Measurements from ENCODE around the gene RABL3. TPM values are rescaled to one million over a fixed set of nuclear protein-coding genes. Genes with fewer than 3 reads are reported as not detected.

Gene RABL3
- total and polyA plus RNA-seq, 8 donors: 2.0 to 27.7 (median 9.4) TPM

- peaks cover 0 to 12% (median 5%) of the 10 kb centered on the region in 4 donors for H3K4me1 ChIP-seq
- peaks cover 0 to 49% (median 46%) of the 10 kb centered on the region in 4 donors for H3K36me3 ChIP-seq
- TF ChIP-seq POLR2AphosphoS5 (IDR thresholded peaks at IDR 0.05) (no peak), EP300 (IDR thresholded peaks at IDR 0.05) (no peak), POLR2A (IDR thresholded peaks at IDR 0.05) (no peak)
- TF ChIP-seq, protein P1, sequence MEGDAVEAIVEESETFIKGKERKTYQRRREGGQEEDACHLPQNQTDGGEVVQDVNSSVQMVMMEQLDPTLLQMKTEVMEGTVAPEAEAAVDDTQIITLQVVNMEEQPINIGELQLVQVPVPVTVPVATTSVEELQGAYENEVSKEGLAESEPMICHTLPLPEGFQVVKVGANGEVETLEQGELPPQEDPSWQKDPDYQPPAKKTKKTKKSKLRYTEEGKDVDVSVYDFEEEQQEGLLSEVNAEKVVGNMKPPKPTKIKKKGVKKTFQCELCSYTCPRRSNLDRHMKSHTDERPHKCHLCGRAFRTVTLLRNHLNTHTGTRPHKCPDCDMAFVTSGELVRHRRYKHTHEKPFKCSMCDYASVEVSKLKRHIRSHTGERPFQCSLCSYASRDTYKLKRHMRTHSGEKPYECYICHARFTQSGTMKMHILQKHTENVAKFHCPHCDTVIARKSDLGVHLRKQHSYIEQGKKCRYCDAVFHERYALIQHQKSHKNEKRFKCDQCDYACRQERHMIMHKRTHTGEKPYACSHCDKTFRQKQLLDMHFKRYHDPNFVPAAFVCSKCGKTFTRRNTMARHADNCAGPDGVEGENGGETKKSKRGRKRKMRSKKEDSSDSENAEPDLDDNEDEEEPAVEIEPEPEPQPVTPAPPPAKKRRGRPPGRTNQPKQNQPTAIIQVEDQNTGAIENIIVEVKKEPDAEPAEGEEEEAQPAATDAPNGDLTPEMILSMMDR (IDR thresholded peaks at IDR 0.05): no peak
- H3K9me3 ChIP-seq: no peaks in the 10 kb centered on the region
- H3K4me3 ChIP-seq: no peak overlapping the region
- no peak overlapping the region for H3K27ac ChIP-seq
- intact Hi-C loops (cut with DNase I; ENCODE audit: low total_unique reads): no loop called here
- H3K27me3 ChIP-seq: no peaks in the 10 kb centered on the region
- no peak for DNase-seq
- 71 to 96% (median 77%) methylated on average over 2 of the region's 2 CpGs for WGBS, 5 donors
Measured at GRCh38 chr3:120772081-120772480, 29.8 kb upstream of the RABL3 start.

- intact Hi-C loops (cut with DNase I; ENCODE audit: low total_unique reads): no loop called here
- H3K4me3 ChIP-seq: no peak overlapping the region
- H3K4me1 ChIP-seq: peaks cover 0 to 24% (median 11%) of the 10 kb centered on the region in 4 donors
- no peaks in the 10 kb centered on the region for H3K27me3 ChIP-seq
- TF ChIP-seq POLR2AphosphoS5 (IDR thresholded peaks at IDR 0.05) (peak in 1 of 3 donors; percentile 18), EP300 (IDR thresholded peaks at IDR 0.05) (no peak), POLR2A (IDR thresholded peaks at IDR 0.05) (no peak)
- TF ChIP-seq, protein P1 (IDR thresholded peaks at IDR 0.05): no peak
- peaks cover 0 to 37% (median 34%) of the 10 kb centered on the region in 4 donors for H3K36me3 ChIP-seq
- DNase-seq: no peak
- no peak overlapping the region for H3K27ac ChIP-seq
- H3K9me3 ChIP-seq: no peaks in the 10 kb centered on the region
- 68 to 86% (median 82%) methylated on average over 4 of the region's 4 CpGs for WGBS, 5 donors
Measured at GRCh38 chr3:120770891-120771290, 28.6 kb upstream of the RABL3 start.

DNA sequence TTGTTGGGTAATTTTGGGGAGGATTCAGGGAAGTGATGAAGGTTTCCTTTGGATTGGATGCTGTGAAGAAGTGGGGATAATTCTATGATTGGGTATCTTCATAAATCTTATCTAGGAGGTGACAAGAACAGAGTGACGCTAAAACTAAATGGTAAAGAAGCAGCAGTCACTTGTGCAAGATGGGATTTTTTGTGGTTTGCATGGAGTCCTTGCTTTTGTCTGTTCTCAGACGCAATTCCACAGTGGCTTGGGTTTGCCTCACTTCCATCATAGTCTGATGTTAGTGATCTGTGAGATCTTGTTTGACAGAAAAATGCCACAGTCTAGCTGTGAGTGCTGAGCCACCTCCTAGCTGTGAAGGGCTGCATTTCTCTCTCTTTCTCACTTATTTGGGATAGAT lies 27.1 kb upstream of the RABL3 start:
- WGBS, 5 donors: 92 to 98% (median 94%) methylated on average over 2 of the region's 2 CpGs
- TF ChIP-seq EP300 (IDR thresholded peaks at IDR 0.05) (no peak), POLR2AphosphoS5 (IDR thresholded peaks at IDR 0.05) (no peak), POLR2A (IDR thresholded peaks at IDR 0.05) (no peak)
- TF ChIP-seq, protein P1 (IDR thresholded peaks at IDR 0.05): no peak

GRCh38 chr3:120767106-120767505 lies 24.8 kb upstream of the RABL3 start:
- TF ChIP-seq POLR2A (IDR thresholded peaks at IDR 0.05) (no peak), EP300 (IDR thresholded peaks at IDR 0.05) (no peak), POLR2AphosphoS5 (IDR thresholded peaks at IDR 0.05) (no peak)
- TF ChIP-seq, protein P1 (IDR thresholded peaks at IDR 0.05): no peak
- H3K4me1 ChIP-seq: peaks cover 0 to 43% (median 13%) of the 10 kb centered on the region in 4 donors
- no peak overlapping the region for H3K4me3 ChIP-seq
- H3K36me3 ChIP-seq: peaks cover 0 to 16% (median 13%) of the 10 kb centered on the region in 4 donors
- no peak for DNase-seq
- intact Hi-C loops (cut with DNase I; ENCODE audit: low total_unique reads): no loop called here
- 48 to 70% (median 55%) methylated on average over 1 of the region's 1 CpG for WGBS, 5 donors
- H3K27me3 ChIP-seq: no peaks in the 10 kb centered on the region
- peak overlapping the region in 1 of 5 donors; percentile 39 for H3K27ac ChIP-seq
- no peaks in the 10 kb centered on the region for H3K9me3 ChIP-seq

More for the DNA sequence above, 27.1 kb upstream of the RABL3 start:
- H3K27ac ChIP-seq: no peak overlapping the region
- peaks cover 0 to 33% (median 13%) of the 10 kb centered on the region in 4 donors for H3K4me1 ChIP-seq
- H3K36me3 ChIP-seq: peaks cover 0 to 26% (median 23%) of the 10 kb centered on the region in 4 donors
- DNase-seq: no peak
- no peaks in the 10 kb centered on the region for H3K9me3 ChIP-seq
- no peak overlapping the region for H3K4me3 ChIP-seq
- H3K27me3 ChIP-seq: no peaks in the 10 kb centered on the region
- intact Hi-C loops (cut with DNase I; ENCODE audit: low total_unique reads): no loop called here
